Endodermal cell (in vitro differentiated cells): Measurements from ENCODE around the gene FILIP1L. TPM values are rescaled to one million over a fixed set of nuclear protein-coding genes. Genes with fewer than 3 reads are reported as not detected.

Source experiments
- DNase-seq: peaks from one replicate; pipeline ENCODE4 v3.0.0-alpha.2; 2017
- H3K27ac ChIP-seq: 2 replicates; pipeline ENCODE4 v1.5.1; 2013; ENCODE audit warnings: mild to moderate bottlenecking, low read depth, low read length, moderate library complexity
- H3K27me3 ChIP-seq: 2 replicates; pipeline ENCODE4 v1.6.1; 2013; ENCODE audit warnings: mild to moderate bottlenecking, low read length, moderate library complexity; ENCODE audit not compliant: insufficient read depth, control insufficient read depth, poor library complexity, severe bottlenecking
- H3K36me3 ChIP-seq: 2 replicates; pipeline ENCODE4 v1.7.0; 2013; ENCODE audit warnings: mild to moderate bottlenecking, low read length, moderate library complexity; ENCODE audit not compliant: control insufficient read depth, insufficient read depth
- H3K4me1 ChIP-seq: one replicate; pipeline ENCODE4 v1.7.0; 2013; ENCODE audit warnings: low read length; ENCODE audit not compliant: control insufficient read depth, insufficient read depth
- H3K4me3 ChIP-seq: 2 replicates; pipeline ENCODE4 v1.5.1; 2013; ENCODE audit warnings: mild to moderate bottlenecking, low read length, moderate library complexity
- H3K9ac ChIP-seq: 2 replicates; pipeline ENCODE4 v1.6.1; 2013; ENCODE audit warnings: mild to moderate bottlenecking, low read length, moderate library complexity; ENCODE audit not compliant: poor library complexity, severe bottlenecking; ENCODE audit errors: extremely low read depth
- H3K9me3 ChIP-seq: 2 replicates; pipeline ENCODE4 v1.6.1; 2013; ENCODE audit warnings: mild to moderate bottlenecking, low read length, moderate library complexity; ENCODE audit not compliant: control insufficient read depth
- H3K27ac Mint-ChIP-seq: 2 replicates; pipeline ENCODE4 v1.8.0; 2020; ENCODE audit warnings: mixed read lengths
- H3K27me3 Mint-ChIP-seq: 2 replicates; pipeline ENCODE4 v1.8.0; 2021; ENCODE audit warnings: mild to moderate bottlenecking, mixed read lengths; ENCODE audit not compliant: insufficient read depth
- H3K36me3 Mint-ChIP-seq: 2 replicates; pipeline ENCODE4 v1.8.0; 2020; ENCODE audit warnings: low read depth, mixed read lengths
- H3K4me1 Mint-ChIP-seq: 2 replicates; pipeline ENCODE4 v1.8.0; 2020; ENCODE audit warnings: mixed read lengths
- H3K4me3 Mint-ChIP-seq: 2 replicates; pipeline ENCODE4 v1.8.0; 2020; ENCODE audit warnings: mild to moderate bottlenecking, moderate library complexity, mixed read lengths
- H3K9me3 Mint-ChIP-seq: 2 replicates; pipeline ENCODE4 v1.8.0; 2020; ENCODE audit warnings: mild to moderate bottlenecking, mixed read lengths
- CTCF ChIP-seq: fragments of 200-600 bp; sonication (generic); conservative IDR thresholded peaks from 2 replicates; pipeline ENCODE4 v1.5.0; 2021; ENCODE audit warnings: antibody characterized with exemption, mild to moderate bottlenecking
- WGBS, 2 experiments: methylation state at CpG; one replicate each; pipeline versions ENCODE4 v1.1.5 to v1.1.7; 2013; ENCODE audit warnings: missing lambda C conversion rate in 2 of 2, mixed read lengths in 1 of 2; ENCODE audit not compliant: insufficient coverage in 1 of 2, insufficient read length in 1 of 2; 5-methylcytosine and 5-hydroxymethylcytosine counted together
- total RNA-seq, 2 donors: library from RNA; stranded (reverse); fragmentation: NEBNext Ultra II Directional in 1 of 2; extraction: Animal tissue kit (Norgen Biotek cat#: 25700) in 1 of 2; gene quantifications; 2 replicates in 1 of 2; 3 replicates in 1 of 2; pipeline ENCODE4 v1.2.1, GENCODE V29; 2021

Gene FILIP1L
- total RNA-seq, 2 donors from 2014 or later, result 0.84 to 2.5 TPM

- no peak overlapping the region for H3K9ac ChIP-seq
- no peaks in the 10 kb centered on the region for H3K36me3 Mint-ChIP-seq
- no peaks in the 10 kb centered on the region for H3K27me3 ChIP-seq
- H3K27ac Mint-ChIP-seq, result no peak overlapping the region
- H3K9me3 Mint-ChIP-seq, result no peaks in the 10 kb centered on the region
- no peak overlapping the region for H3K4me3 Mint-ChIP-seq
- no peak for TF ChIP-seq CTCF
- H3K36me3 ChIP-seq, result no peaks in the 10 kb centered on the region
- no peak overlapping the region for H3K4me3 ChIP-seq
- WGBS, 2 experiments, result 82 to 92% methylated on average over 1 of the region's 1 CpG
- H3K9me3 ChIP-seq, result no peaks in the 10 kb centered on the region
- no peak overlapping the region for H3K27ac ChIP-seq
- H3K4me1 ChIP-seq, result no peaks in the 10 kb centered on the region
- DNase-seq, result no peak
- H3K4me1 Mint-ChIP-seq, result no peaks in the 10 kb centered on the region
- H3K27me3 Mint-ChIP-seq, result no peaks in the 10 kb centered on the region
Observed at GRCh38 chr3:99837715-99838114, 276.6 kb downstream of the FILIP1L start.

- no peaks in the 10 kb centered on the region for H3K4me1 ChIP-seq
- Mint-ChIP-seq H3K27me3 (no peaks in the 10 kb centered on the region), H3K4me3 (no peak overlapping the region), H3K36me3 (no peaks in the 10 kb centered on the region), H3K9me3 (no peaks in the 10 kb centered on the region), H3K4me1 (no peaks in the 10 kb centered on the region), H3K27ac (no peak overlapping the region)
- no peak for TF ChIP-seq CTCF
- H3K27ac ChIP-seq, result no peak overlapping the region
- WGBS, 2 experiments, result 93 to 100% methylated on average over 1 to 3 of the region's 3 CpGs
- no peaks in the 10 kb centered on the region for H3K36me3 ChIP-seq
- no peak overlapping the region for H3K9ac ChIP-seq
- no peaks in the 10 kb centered on the region for H3K9me3 ChIP-seq
- H3K27me3 ChIP-seq, result no peaks in the 10 kb centered on the region
- DNase-seq, result no peak
- H3K4me3 ChIP-seq, result no peak overlapping the region
Observed at GRCh38 chr3:99836681-99837080, 277.6 kb downstream of the FILIP1L start.

- no peak overlapping the region for H3K4me3 Mint-ChIP-seq
- Histone ChIP-seq H3K27me3 (no peaks in the 10 kb centered on the region), H3K9ac (no peak overlapping the region), H3K27ac (no peak overlapping the region), H3K36me3 (no peaks in the 10 kb centered on the region), H3K4me3 (no peak overlapping the region), H3K9me3 (no peaks in the 10 kb centered on the region), H3K4me1 (no peaks in the 10 kb centered on the region)
- no peak overlapping the region for H3K27ac Mint-ChIP-seq
- no peaks in the 10 kb centered on the region for H3K27me3 Mint-ChIP-seq
- WGBS, 2 experiments, result 98 to 100% methylated on average over 2 of the region's 2 CpGs
- no peaks in the 10 kb centered on the region for H3K36me3 Mint-ChIP-seq
- H3K9me3 Mint-ChIP-seq, result no peaks in the 10 kb centered on the region
- no peaks in the 10 kb centered on the region for H3K4me1 Mint-ChIP-seq
- no peak for DNase-seq
- no peak for TF ChIP-seq CTCF
Observed at GRCh38 chr3:99834211-99834957, 279.9 kb downstream of the FILIP1L start.
